Kidney epithelial cell (primary cell): ENCODE data around the gene PPIP5K1. TPM values are rescaled to one million over a fixed set of nuclear protein-coding genes. Genes with fewer than 3 reads are reported as not detected.

Experiments
- DNase-seq: peaks from one replicate; pipeline ENCODE4 v3.0.0-alpha.2; 2010; ENCODE audit warnings: low read depth
- H3K27me3 ChIP-seq: 2 replicates; pipeline ENCODE4 v1.6.0; 2011; ENCODE audit warnings: low read length; ENCODE audit not compliant: control insufficient read depth, insufficient read depth
- H3K36me3 ChIP-seq: 2 replicates; pipeline ENCODE4 v1.5.1; 2011; ENCODE audit warnings: low read length; ENCODE audit not compliant: control insufficient read depth, insufficient read depth
- H3K4me3 ChIP-seq: 2 replicates; pipeline ENCODE4 v1.5.1; 2011; ENCODE audit warnings: low read depth, mild to moderate bottlenecking, control low read depth, low read length
- total RNA-seq: library from RNA; depleted of rRNA; stranded (reverse); fragments of >200 nt; gene quantifications from 2 replicates; pipeline ENCODE4 v1.2.3, GENCODE V29; 2015
- TF ChIP-seq, protein P1 (sequence below): IDR thresholded peaks from 2 replicates; pipeline ENCODE4 v1.5.1; 2011; ENCODE audit warnings: mild to moderate bottlenecking, moderate library complexity, low read length, control low read depth, inconsistent platforms; ENCODE audit not compliant: insufficient read depth, poor library complexity, severe bottlenecking

The PPIP5K1 gene
- total RNA-seq, 1 donor from 2014 or later = 20.8 TPM

DNA sequence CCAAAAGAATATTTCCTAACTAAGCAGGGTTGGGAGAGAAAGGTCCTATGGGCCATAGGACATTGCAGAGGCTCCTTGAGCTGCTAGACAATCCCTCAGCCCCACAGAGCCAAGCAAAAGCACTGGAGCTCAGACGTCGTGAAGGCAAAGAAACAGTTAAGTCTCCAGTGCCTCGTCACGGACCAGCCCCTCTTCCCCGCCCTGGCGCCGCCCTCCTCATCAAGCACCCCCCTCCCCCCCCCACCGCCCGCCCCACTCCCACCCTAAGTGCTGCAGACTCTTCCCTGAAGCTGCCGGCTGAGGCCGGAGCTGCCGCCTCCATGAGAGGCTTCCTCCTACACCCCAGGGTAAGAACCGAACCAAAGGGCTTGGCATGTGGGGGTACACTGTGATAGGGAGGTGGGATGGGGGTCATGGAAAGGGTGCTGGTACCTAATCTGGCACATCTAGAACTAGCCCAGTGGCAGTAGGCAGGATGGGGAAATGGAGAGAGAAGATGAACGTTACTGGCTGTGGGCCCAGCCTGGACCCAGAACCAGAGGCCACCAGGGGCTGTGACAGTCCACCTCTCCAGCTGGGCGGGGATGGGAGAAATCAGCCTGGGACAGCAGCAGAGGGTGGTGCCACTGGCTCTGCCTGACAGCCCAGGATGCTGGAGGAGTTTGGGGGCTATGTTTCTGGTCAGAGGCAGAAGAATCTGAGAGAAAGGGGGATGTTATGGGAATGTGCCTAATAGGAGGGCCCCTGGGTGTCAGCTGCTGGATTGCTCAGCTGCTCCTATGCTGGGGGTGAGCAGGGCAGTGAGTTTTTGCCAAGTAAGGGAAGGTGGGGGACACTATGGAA, 72.4 kb downstream of the PPIP5K1 start, which contains the start of gene MAP1A:
TSS of gene MAP1A (plus strand) at position 255 of the 843 bp plus-strand sequence. CDS start 3,866 bp downstream, outside the sequence.
- Histone ChIP-seq H3K4me3 (peak within 1 kb of the TSS; percentile 43), H3K27me3 (peaks cover 9% of the 10 kb centered on the region), H3K36me3 (no peaks in the 10 kb centered on the region)
- no peak for DNase-seq
- TF ChIP-seq, protein P1, sequence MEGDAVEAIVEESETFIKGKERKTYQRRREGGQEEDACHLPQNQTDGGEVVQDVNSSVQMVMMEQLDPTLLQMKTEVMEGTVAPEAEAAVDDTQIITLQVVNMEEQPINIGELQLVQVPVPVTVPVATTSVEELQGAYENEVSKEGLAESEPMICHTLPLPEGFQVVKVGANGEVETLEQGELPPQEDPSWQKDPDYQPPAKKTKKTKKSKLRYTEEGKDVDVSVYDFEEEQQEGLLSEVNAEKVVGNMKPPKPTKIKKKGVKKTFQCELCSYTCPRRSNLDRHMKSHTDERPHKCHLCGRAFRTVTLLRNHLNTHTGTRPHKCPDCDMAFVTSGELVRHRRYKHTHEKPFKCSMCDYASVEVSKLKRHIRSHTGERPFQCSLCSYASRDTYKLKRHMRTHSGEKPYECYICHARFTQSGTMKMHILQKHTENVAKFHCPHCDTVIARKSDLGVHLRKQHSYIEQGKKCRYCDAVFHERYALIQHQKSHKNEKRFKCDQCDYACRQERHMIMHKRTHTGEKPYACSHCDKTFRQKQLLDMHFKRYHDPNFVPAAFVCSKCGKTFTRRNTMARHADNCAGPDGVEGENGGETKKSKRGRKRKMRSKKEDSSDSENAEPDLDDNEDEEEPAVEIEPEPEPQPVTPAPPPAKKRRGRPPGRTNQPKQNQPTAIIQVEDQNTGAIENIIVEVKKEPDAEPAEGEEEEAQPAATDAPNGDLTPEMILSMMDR = no peak

DNA sequence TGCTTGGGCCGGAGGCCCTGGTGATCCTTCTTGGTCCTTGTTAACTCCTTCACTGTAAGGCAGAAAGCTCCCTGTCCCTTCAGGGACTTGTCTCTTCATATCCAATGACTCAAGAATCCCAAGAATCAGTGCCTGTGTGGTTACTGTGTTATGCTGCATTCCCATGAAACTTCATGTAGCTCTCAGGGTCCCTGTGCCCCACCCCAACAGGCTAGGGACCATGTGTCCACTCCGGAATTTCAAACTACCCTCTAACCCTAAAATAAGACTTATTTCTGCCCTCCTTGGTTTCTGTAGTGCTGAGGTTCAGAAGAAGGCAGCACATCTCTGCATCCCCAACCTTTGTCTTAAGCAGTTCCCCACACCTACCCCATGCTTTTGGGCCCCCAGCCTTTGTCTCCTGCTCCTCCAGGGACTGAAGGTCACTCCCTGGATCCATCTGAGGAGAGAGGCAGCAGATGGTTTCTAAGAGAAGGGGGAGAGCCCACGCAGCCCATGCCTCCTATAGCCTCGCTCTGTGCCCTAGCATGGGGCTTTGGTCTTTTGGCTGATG, 73.1 kb downstream of the PPIP5K1 start:
- TF ChIP-seq, protein P1 = no peak
- Histone ChIP-seq H3K36me3 (no peaks in the 10 kb centered on the region), H3K27me3 (peaks cover 11% of the 10 kb centered on the region), H3K4me3 (peak overlapping the region; percentile 19)
- no peak for DNase-seq

DNA sequence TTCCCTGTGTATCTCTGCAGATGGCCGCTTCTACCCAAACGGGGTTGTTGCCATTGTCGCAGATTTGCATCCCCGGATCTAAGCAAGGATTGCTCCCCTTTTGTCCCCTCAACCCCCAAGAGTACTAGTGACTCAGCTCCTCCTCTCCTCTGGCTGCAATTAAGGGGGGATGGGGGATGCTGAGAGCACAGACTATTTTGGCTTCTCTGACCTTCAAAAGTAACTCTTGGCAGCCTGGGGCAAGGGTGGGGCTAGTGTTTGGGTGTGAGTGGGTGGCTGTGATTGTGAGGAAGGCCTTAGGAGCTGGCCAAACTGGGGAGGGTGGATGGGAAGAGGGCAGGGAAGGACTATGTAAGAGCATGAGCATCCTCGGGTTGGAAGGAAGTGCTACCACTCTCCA, 73.8 kb downstream of the PPIP5K1 start:
- TF ChIP-seq, protein P1 = no peak
- Histone ChIP-seq H3K4me3 (no peak overlapping the region), H3K27me3 (peaks cover 13% of the 10 kb centered on the region), H3K36me3 (no peaks in the 10 kb centered on the region)
- DNase-seq = no peak

DNA sequence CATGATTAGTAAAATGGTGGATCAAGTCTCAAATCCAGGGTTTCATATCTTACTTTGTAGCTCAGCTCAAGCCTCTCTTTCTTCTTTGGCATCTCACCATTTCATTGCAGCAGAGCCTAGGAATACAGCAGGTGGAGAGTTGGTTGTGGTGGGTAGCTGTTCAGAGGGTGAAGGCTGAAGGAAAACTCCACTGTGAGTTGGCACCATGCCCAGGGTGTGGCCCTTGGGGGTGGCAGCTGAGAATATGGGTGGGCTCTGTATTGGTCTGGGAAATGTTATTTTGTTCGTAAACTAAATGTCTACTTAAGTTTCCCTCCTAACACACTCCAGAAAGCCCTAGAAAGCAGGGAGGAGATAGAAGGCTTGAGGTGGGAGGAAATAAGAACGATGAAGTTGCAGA, 74.3 kb downstream of the PPIP5K1 start:
- Histone ChIP-seq H3K27me3 (peaks cover 13% of the 10 kb centered on the region), H3K36me3 (no peaks in the 10 kb centered on the region), H3K4me3 (no peak overlapping the region)
- TF ChIP-seq, protein P1 = no peak
- no peak for DNase-seq

DNA sequence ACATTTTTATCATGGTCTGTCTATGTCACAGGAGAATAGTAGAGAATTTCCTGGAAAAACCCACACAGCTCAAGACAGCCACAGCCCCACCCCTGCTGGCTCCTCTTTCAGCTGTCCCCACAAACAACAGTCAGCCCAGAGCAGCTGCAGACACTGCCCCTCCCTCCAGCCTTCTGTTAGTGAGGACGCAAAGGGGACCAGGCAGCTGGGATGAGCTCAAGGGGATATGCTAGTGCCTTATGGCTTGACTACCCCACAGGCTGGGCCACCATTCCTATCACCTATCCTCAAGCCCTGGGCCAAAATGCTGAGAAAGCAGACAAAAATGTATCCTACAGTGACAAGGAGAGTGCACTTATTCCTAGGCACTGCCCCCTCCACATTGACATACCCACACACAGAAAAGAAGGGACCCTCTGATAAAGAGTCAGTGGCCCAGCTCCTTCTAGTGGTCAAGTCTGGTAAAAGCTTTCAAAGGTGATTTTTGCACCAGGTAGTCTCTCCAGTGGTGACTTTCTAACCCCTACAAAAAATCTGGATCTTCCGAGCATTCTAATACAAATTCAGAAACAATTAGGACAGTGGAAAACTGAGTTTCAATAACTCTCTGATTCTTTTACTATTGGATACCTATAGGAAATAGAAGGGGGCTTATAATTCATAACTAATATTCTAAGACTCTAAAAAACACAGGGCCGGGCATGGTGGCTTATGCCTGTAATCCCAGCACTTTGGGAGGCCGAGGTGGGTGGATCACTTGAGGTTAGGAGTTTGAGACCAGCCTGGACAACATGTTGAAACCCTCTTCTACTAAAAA, 75.6 kb downstream of the PPIP5K1 start:
- DNase-seq = no peak

More for the DNA sequence above, 75.6 kb downstream of the PPIP5K1 start:
- Histone ChIP-seq H3K27me3 (peaks cover 13% of the 10 kb centered on the region), H3K36me3 (no peaks in the 10 kb centered on the region), H3K4me3 (no peak overlapping the region)
- TF ChIP-seq, protein P1 = peak; percentile 75
